HK-2 (cell line): Measurements from ENCODE around the gene CTAGE1.
A peak's percentile ranks its signal among the peaks of the same experiment; 100 is the strongest.

Source experiments
- DNase-seq: peaks from one replicate; pipeline ENCODE4 v3.0.0-alpha.2; 2018; ENCODE audit not compliant: unreplicated experiment

CTAGE1 gene

DNA sequence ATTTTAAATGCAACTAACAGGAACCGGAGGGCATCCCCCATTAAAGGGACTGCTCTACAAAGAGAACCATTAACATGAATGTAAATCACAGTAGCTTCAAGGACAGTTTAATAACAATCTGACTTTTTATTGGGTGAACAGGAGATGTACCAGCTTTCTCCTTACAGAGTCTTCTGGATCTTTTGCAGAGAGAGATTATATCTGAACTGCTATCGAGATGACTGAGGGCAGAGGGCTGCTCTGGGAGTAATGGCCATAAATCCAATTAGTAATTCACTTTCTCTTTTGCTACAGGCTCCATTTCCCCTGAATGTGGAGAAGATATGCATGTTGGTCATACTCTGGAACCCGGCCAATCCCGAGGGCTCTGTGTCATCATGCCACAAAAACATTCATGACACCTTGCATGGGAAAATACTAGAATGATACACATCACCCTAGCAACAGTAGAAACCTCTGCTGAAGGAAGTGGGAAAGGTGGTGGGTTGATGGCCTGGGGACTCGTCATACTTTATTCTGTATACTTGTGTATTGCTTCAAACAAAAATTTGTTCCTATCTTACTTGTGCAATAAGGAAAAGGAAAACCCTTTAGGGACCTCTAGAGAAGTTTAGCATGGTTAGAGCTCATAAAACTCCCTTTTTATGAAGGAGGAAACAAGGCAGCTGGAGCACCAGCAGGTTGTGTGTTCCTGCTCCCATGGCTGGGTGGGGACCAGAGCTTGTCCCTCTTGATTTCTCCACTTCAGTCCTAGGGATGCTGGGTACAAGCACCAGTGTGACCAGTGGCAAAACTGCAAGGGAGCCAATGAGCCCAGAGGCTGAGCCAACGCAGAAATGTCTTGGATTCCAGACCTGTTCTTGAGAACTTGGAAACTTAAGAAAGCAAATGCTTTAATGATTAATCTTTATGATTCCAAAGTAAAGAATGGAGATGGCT, 26.0 kb downstream of the CTAGE1 start:
- peak; percentile 65 for DNase-seq

DNA sequence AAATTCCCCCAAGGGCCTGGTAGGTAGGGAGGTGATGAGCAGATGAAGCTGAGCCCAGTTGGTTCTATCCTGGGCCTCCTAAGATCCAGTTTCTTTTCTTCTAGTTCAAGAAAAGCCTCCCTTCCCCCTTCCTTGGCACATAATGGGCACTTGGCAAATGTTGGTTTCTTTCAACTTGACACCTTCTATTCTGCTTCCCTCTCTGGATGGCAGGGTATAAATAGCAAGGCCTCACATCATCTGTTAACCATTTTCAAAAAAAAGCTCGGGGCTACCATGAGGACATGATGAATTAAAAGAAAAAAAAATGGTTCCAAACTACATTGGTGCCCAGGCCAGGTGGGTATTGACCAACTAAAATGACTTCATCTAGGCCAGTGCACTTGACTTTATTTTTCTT, 29.9 kb downstream of the CTAGE1 start:
- no peak for DNase-seq

DNA sequence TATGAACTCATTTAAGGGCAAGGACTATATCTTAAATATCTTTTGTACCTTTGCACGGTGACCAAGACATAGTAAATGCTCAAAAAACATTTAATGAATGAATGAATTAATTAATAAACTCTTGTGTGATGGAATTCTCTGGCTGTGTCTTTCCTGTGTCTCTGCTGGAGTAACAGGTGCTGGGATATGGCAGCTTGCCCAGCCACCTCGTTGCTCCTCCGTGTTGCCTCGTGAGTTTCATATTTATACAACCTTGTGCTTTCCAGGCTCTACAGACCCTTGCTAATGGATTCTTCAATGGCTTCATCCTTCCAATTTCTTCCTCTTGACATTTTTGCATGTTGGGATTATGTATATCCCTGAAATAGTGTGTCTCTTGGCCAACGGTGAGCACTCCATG, 30.4 kb downstream of the CTAGE1 start:
- DNase-seq = no peak

DNA sequence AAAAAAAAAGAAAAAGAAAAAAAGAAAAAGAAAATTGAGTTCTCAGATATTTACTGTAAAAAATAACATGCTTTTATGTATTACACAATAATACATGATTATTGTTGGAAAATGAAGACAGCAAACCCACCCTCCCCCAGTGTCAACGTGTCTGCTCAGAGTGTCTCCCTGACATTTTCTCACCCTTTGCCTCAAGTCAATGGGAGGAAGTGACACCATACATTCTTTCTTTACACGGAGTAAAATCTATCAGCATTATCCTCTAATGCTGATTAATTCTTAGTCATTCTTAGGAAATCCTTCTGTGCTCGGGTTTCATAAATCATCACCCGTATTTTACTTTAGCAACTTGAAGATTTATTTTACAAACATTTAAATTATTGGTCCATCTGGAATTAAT, 32.0 kb downstream of the CTAGE1 start:
- no peak for DNase-seq

DNA sequence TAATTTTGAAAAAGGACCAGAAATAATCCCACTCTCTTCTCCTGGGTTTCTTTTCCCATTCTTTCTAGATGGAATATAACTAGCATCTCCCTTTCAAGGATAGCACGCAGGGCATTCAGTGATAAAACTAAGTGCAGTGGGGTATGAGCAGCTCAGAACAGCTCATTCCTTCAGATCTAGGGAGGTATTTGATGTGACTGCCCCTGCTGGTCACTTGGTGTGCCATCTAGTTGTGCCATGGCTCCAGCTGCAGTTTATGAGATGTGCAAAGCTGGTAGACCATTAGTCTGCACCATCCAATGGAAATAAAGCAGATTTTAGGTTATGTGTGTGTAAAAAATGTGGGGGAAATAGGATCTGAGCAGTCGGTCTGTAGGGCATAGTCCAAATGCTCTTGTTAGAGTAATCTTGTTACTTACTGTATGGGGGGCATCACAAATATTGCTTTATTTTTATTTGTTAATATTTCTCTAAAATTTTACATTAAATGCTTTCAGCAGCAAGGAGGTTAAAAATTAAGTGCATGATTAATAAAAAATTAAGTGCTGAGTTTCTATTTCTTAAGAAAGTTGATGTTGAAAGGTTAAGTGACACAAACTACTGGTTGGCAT, 38.9 kb downstream of the CTAGE1 start:
- DNase-seq = no peak

DNA sequence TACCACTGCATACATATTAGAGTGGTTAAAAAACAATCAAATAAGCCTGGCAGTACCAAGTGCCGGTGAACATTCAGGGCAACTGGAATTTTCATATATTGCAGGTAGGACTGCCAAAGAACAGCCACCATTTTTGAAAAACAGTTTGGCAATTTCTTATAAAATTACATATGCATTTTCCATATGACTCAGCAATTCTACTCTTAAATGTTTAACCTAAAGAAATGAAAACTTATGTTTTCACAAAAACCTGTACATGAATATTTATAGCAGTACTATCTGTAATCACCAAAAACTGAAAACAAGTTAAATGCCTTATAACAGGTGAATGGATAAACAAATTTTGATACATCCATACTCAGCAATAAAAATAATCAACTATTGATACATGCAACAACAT, 39.9 kb downstream of the CTAGE1 start:
- DNase-seq = no peak

DNA sequence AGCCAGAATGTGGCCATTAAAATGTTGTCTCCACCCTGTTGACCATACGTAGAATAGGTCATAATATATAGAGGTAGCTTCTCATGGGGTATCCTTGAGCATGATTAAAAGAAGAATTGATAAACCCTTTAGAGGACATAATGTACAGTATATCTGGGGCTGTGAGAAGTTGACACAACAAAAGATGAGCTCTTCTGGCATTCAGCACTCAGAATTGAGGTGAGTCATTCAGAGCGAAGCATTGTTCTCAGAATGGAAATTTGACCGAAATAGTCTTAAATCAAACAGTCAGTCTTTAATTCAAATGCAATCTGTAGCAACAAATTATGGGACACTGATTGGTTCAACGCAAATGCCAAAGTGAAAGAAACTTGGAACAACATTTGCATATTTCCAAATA, 47.3 kb downstream of the CTAGE1 start:
- no peak for DNase-seq

DNA sequence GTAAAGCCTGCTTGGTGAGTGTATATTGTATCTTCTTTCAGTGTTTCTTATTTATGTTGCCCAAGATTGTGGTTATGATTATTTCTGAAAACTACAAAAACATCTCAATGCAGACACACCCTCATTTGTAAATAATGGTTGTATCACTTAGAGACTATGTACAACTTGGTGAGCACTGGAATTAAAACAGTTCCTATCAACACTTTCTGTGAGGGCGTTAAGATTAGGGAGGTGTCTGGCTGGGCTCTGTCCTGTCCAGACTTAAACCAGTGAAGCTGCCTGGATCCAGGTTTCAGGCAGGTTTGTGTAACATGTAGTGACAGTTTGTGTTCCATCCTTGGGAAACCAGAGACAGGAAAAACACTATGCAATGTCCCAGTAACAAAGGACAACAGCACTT, 49.7 kb downstream of the CTAGE1 start:
- DNase-seq = no peak

DNA sequence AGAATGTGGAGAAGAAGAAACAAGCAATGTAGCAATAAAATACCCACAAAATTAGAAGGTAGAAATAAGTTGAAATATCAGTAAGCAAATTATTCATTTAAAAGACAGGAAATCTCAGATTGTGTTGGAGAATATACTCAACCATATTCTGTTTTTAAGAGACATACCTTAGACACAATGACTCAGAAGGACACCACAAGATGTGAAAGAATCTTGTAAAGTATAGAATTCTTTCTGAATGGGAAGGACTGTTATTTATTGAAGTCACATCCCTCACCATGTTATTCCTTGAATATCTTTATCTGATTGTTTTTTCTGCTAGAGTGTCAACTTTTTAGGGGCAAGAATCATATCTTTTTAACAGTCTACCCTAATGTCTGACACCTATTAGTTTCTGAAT, 50.4 kb downstream of the CTAGE1 start:
- no peak for DNase-seq

DNA sequence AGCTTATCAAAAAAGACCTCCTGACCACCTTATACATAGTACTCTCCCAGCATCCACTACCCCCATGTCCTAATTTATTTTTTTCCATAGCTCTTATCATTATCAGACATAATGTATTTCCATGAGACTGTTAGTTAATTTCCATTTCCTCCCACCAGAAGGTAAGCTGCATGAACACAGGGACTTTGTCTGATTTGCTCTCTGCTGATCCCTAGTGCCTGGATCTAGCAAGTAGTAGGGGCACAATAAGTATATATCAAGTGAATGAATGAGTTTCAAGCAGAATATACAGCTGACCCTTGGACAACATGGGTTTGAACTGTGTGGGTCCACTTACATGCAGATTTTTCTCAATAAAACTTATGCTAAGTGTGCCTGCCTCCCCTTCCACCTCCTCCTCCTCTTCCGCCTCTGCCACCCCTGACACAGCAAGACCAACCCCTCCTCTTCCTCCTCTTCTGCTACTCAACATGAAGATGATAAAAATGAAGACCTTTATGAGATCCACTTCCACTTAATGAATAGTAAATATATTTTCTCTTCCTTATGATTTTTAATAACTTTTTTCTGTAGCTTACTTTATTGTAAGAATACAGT, 53.8 kb downstream of the CTAGE1 start:
- no peak for DNase-seq
